ENCODE results near the gene OBP2B.

The OBP2B gene

DNA sequence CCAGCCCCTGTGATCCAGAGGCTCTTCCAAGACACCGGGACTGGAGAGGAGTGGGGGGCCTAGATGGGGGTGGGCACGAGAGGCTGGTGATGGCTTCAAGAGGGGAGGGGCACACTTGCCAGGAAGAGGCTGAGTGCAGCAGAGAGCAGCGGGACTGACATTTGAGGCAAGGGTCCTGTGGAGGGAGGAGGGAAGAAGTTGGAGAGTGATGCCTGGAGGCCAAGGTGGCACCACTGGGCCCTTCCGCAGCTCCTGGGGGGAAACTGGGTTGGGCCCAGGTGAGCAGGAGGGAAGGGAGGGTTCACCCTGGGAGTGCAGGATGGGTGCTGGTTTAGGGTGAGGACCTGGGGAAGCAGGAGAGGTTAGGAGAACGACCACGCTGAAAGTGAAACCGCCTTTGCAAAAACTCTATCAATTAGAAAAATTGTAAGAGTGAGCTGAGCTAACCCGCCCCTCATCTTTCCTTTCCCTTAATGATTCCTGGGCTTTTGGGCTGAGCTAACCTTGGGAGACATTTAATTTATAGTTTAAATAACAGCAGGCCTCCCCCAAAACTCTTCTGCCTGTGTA is 39.8 kb upstream of the OBP2B start:
- no peak for TF ChIP-seq CTCF (IDR thresholded peaks at IDR 0.05; ENCODE audit: low read depth, low read length)

DNA sequence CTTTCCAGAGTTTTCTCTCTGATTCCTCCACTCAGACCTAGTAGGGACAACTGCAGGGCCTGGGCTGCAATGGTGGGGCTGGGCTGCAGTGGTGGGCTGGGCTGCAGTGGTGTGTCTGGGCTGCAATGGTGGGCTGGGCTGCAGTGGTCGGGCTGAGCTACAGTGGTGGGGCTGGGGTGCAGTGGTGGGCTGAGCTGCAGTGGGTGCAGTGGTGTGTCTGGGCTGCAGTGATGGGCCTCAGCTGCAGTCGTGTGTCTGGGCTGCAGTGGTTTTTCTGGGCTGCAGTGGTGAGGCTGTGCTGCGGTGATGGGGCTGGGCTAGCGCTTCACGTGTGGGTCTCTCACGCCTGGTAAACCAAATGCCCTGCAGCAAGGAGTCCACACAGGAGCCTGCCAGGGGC is 38.6 kb upstream of the OBP2B start:
- H3K4me3 ChIP-seq (replicated peaks in 1 of 2; ENCODE audit: low read depth in 2 of 2, low read length in 2 of 2) = no peak overlapping the region
- TF ChIP-seq CTCF (IDR thresholded peaks at IDR 0.05; ENCODE audit: low read depth, low read length) = no peak
- no peak for DNase-seq (ENCODE audit: low read depth in 2 of 2)

More for the DNA sequence above, 39.8 kb upstream of the OBP2B start:
- no peak overlapping the region for H3K4me3 ChIP-seq (replicated peaks in 1 of 2; ENCODE audit: low read depth in 2 of 2, low read length in 2 of 2)
- DNase-seq (ENCODE audit: low read depth in 2 of 2) = no peak

DNA sequence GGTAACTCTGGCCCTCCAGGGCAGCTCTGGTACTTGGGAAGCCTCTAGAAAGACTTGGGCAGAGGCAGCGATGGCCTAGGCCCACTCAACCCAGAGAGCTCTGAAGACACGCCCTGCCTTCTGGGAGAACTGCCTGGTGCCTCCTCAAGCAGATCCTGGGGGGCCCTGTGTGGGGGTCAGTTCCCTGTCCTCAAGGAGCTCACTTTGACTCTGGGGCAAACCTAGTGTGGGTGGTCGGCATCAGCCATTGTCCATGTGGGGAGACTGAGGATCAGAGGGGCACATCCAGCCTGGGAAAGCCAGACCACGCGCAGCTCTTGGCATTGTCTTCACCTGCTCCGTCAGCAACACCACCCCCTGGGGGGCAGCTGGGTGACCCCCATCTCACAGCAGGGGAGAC is 37.9 kb upstream of the OBP2B start:
- no peak overlapping the region for H3K4me3 ChIP-seq (replicated peaks in 1 of 2; ENCODE audit: low read depth in 2 of 2, low read length in 2 of 2)
- DNase-seq (ENCODE audit: low read depth in 2 of 2) = no peak
- no peak for TF ChIP-seq CTCF (IDR thresholded peaks at IDR 0.05; ENCODE audit: low read depth, low read length)

GRCh38 chr9:133246562-133246961 is 37.5 kb upstream of the OBP2B start:
- no peak for TF ChIP-seq CTCF (IDR thresholded peaks at IDR 0.05; ENCODE audit: low read depth, low read length)
- no peak for DNase-seq (ENCODE audit: low read depth in 2 of 2)
- no peak overlapping the region for H3K4me3 ChIP-seq (replicated peaks in 1 of 2; ENCODE audit: low read depth in 2 of 2, low read length in 2 of 2)

DNA sequence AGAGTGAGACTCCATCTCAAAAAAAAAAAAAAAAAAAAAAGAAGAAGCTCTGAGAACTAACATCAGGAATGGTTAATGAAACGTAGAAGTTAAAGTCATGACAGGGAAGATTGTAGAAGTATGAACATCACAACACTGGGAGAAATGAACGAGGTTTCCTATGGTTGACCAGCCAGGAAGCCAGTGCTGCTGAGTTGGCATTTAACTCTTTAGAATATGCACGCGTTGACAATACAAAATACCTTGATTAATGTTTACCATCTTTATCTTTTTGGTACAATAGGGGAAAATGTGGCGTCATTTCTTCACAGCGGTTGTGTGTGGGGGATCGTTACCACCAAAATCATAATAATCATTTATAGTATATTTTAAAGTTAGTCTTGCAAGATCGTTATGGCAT is 33.9 kb upstream of the OBP2B start:
- no peak for TF ChIP-seq CTCF (IDR thresholded peaks at IDR 0.05; ENCODE audit: low read depth, low read length)
- no peak overlapping the region for H3K4me3 ChIP-seq (replicated peaks in 1 of 2; ENCODE audit: low read depth in 2 of 2, low read length in 2 of 2)
- no peak for DNase-seq (ENCODE audit: low read depth in 2 of 2)

GRCh38 chr9:133242241-133242640 is 33.2 kb upstream of the OBP2B start:
- H3K4me3 ChIP-seq (replicated peaks in 1 of 2; ENCODE audit: low read depth in 2 of 2, low read length in 2 of 2) = no peak overlapping the region
- no peak for DNase-seq (ENCODE audit: low read depth in 2 of 2)
- no peak for TF ChIP-seq CTCF (IDR thresholded peaks at IDR 0.05; ENCODE audit: low read depth, low read length)

GRCh38 chr9:133239533-133240090 is 30.6 kb upstream of the OBP2B start:
- no peak for DNase-seq (ENCODE audit: low read depth in 2 of 2)
- H3K4me3 ChIP-seq (replicated peaks in 1 of 2; ENCODE audit: low read depth in 2 of 2, low read length in 2 of 2) = no peak overlapping the region
- TF ChIP-seq CTCF (IDR thresholded peaks at IDR 0.05; ENCODE audit: low read depth, low read length) = no peak
